DOHH2 (cell line): ENCODE data around the gene SCGB1C2.
"Not testable (repeated sequence)": the region's sequence is repeated elsewhere in the genome, so short reads cannot be mapped to it uniquely, and the experiment has no call there.

ENCODE experiments used
- CTCF ChIP-seq: fragments of 200-600 bp; sonication (generic); IDR thresholded peaks from one replicate; pipeline ENCODE4 v1.5.1; 2014; ENCODE audit warnings: antibody characterized with exemption, mild to moderate bottlenecking, low read depth, low read length; ENCODE audit not compliant: poor library complexity, severe bottlenecking
- EZH2phosphoT487 ChIP-seq: fragments of 200-600 bp; sonication (generic); IDR thresholded peaks from 2 replicates; pipeline ENCODE4 v1.6.1; 2017; ENCODE audit warnings: borderline replicate concordance, mild to moderate bottlenecking, antibody characterized with exemption, low read length, moderate library complexity, mixed read lengths

- TF ChIP-seq CTCF, EZH2phosphoT487: not testable (repeated sequence)
These were observed at the start of gene SCGB1C2 for GRCh38 chr17:137166-137807.
